Measurements from ENCODE around the gene APOL6. TPM values are rescaled to one million over a fixed set of nuclear protein-coding genes. Genes with fewer than 3 reads are reported as not detected.
"Not testable (repeated sequence)": the region's sequence is repeated elsewhere in the genome, so short reads cannot be mapped to it uniquely, and the experiment has no call there.

The APOL6 gene
- total and polyA plus RNA-seq, 9 donors = 0.86 to 2.6 (median 1.9) TPM

DNA sequence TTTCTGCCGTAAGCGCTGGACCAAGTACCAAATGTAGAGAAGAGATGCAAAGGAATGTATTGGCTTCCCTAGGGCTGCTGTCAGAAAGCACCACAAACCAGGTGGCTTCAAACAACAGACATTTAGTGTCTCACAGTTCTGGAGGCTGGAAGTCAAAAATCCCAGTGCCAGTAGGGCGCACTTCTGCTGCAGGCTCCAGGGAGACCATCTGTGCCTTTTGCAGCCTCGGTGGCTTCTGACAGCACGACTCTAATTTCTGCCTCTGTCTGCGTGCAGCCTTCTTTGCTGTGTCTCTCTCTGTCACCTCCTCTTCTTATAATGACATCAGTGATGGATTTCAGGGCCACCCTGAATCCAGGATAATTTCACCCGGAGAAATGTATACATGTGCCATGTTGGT lies 2.8 kb downstream of the APOL6 start:
- Histone ChIP-seq H3K36me3 (ENCODE audit: control insufficient read depth, insufficient read depth, low read length) (no peaks in the 10 kb centered on the region), H3K9me3 (replicated peaks; ENCODE audit: control insufficient read depth, low read depth, low read length) (peaks cover 4% of the 10 kb centered on the region), H3K27me3 (ENCODE audit: control insufficient read depth, insufficient read depth, low read length) (no peaks in the 10 kb centered on the region), H3K27ac (ENCODE audit: low read length) (no peak overlapping the region), H3K4me3 (ENCODE audit: low read length) (no peak overlapping the region), H3K4me1 (ENCODE audit: control insufficient read depth, insufficient read depth, low read length) (peaks cover 27% of the 10 kb centered on the region)
- DNase-seq = no peak
- 90% methylated on average over 7 of the region's 7 CpGs for WGBS (ENCODE audit: insufficient coverage)

DNA sequence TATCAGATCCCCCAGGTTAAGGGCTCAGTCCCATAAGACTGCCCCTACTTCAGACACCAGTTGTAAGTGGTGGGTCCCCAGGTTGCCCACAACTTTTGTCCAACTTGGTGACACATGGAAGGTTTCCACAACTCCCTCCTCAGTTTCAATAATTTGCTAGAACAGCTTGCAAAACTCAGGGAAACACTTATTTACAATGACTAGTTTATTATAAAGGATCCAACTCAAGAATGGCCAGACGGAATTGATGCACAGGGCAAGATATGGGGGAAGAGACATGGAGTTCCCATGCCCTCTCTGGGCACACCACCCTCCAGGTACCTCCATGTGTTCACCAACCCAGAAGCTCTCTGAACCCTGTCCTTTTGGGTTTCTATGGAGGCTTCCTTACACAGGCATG lies 5.6 kb downstream of the APOL6 start:
- no peaks in the 10 kb centered on the region for H3K27me3 ChIP-seq (ENCODE audit: control insufficient read depth, insufficient read depth, low read length)
- DNase-seq = no peak
- H3K9me3 ChIP-seq (replicated peaks; ENCODE audit: control insufficient read depth, low read depth, low read length) = peaks cover 4% of the 10 kb centered on the region
- H3K4me1 ChIP-seq (ENCODE audit: control insufficient read depth, insufficient read depth, low read length) = peaks cover 4% of the 10 kb centered on the region
- no peak overlapping the region for H3K27ac ChIP-seq (ENCODE audit: low read length)
- H3K4me3 ChIP-seq (ENCODE audit: low read length) = no peak overlapping the region
- WGBS (ENCODE audit: insufficient coverage) = no CpG with 5 or more reads among the region's 1 CpG
- peaks cover 13% of the 10 kb centered on the region for H3K36me3 ChIP-seq (ENCODE audit: control insufficient read depth, insufficient read depth, low read length)

DNA sequence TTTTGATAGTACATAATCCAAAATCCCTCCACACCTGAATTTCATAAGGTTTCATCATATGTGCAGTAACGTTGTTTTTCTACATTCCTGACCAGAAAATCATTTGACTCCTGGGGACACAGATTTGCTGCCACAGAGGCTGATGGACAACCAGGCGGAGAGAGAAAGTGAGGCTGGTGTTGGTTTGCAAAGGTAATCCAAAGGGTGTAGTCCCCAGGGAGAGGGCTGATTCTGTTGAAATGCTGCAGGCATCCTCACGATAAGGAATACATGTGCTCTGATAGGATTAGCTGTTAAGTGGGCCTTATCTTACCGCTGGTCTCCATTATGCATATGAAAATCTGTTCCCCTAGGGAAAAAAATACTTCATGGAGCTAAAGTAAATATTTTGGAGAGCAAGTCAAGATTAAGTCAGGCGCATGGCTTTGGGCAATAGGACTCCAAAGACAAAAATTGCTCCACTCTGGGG lies 8.1 kb downstream of the APOL6 start:
- H3K4me1 ChIP-seq (ENCODE audit: control insufficient read depth, insufficient read depth, low read length) = no peaks in the 10 kb centered on the region
- 80% methylated on average over 1 of the region's 5 CpGs for WGBS (ENCODE audit: insufficient coverage)
- no peak for DNase-seq
- no peaks in the 10 kb centered on the region for H3K27me3 ChIP-seq (ENCODE audit: control insufficient read depth, insufficient read depth, low read length)
- H3K36me3 ChIP-seq (ENCODE audit: control insufficient read depth, insufficient read depth, low read length) = peaks cover 26% of the 10 kb centered on the region
- no peak overlapping the region for H3K4me3 ChIP-seq (ENCODE audit: low read length)
- H3K27ac ChIP-seq (ENCODE audit: low read length) = no peak overlapping the region
- H3K9me3 ChIP-seq (replicated peaks; ENCODE audit: control insufficient read depth, low read depth, low read length) = no peaks in the 10 kb centered on the region

DNA sequence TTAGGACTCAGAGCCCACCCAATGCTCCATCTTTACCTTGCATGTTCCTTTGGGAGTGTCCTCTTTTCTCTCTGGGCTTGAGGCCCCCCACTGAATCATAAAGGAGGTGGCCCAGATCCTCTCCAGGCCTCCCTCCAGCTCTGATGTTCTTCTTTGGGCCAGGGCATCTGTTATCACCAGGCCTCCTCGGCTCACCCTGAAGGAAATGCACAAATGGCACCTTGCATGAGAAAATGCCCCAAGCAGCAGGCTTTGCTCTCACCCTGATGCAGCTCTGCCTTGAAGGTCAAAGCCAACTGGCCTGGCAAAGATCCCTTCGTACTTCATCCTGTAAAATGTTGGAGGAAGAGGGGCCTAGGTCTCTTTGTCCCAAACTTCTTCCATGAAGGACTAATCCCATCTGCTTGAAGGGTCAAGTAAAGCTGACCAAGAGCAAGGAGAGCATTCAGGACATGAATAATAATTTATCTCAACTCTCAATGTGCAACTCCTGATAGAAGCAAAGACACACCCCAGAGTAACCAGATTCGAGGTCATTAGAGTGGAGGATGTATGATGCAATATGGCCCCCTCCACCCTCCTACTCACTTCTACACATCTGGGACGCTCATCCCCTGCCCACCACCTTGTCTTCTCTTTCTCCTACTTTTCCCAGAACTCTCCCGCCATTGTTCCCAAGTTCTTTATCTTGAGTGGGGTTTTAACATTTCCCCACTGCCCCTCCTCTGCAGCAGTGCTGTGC lies 9.5 kb downstream of the APOL6 start:
- H3K27me3 ChIP-seq (ENCODE audit: control insufficient read depth, insufficient read depth, low read length) = no peaks in the 10 kb centered on the region
- H3K9me3 ChIP-seq (replicated peaks; ENCODE audit: control insufficient read depth, low read depth, low read length) = no peaks in the 10 kb centered on the region
- WGBS (ENCODE audit: insufficient coverage) = 89% methylated on average over 2 of the region's 5 CpGs
- no peak overlapping the region for H3K27ac ChIP-seq (ENCODE audit: low read length)
- H3K4me3 ChIP-seq (ENCODE audit: low read length) = no peak overlapping the region
- peaks cover 29% of the 10 kb centered on the region for H3K36me3 ChIP-seq (ENCODE audit: control insufficient read depth, insufficient read depth, low read length)
- H3K4me1 ChIP-seq (ENCODE audit: control insufficient read depth, insufficient read depth, low read length) = no peaks in the 10 kb centered on the region
- no peak for DNase-seq

DNA sequence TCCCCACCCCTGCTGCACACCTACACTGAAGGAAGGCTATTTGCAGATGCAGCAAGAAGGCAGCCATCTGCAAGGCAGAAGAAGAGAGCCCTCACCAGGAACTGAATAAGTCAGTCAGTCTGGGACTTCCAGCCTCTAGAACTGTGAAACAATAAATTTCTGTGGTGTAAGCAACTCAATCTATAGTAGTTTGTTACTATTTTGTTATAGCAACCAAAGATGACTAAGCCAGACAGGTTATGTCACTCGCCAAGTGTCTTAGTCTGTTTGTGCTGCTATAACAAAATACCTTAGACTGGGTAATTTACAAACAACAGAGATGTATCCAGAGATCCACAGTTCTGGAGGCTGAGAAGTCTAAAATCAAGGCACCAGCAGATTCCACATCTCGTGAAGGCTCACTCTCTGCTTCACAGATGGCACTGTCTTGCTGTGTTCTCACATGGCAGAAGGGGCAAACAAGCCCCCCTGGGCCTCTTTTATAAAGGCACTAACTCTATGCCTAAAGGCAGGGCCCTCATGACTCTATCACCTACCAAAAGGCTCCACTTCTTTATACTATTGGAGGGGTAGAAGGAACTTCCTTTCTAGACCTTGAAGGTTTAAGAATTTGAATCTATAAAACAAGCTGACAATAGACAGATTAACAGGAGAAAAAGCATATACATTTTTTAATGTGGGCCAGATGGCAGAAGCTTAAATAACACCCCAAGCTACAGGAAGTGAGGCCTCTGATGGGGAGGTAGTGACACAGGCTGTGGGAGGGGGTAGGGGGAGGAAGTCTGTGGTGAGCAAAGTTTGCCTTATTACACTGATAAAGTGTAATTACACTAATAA lies 12.3 kb downstream of the APOL6 start:
- 67% methylated on average over 1 of the region's 2 CpGs for WGBS (ENCODE audit: insufficient coverage)
- peaks cover 29% of the 10 kb centered on the region for H3K36me3 ChIP-seq (ENCODE audit: control insufficient read depth, insufficient read depth, low read length)
- DNase-seq = no peak
- H3K27me3 ChIP-seq (ENCODE audit: control insufficient read depth, insufficient read depth, low read length) = no peaks in the 10 kb centered on the region
- H3K4me1 ChIP-seq (ENCODE audit: control insufficient read depth, insufficient read depth, low read length) = no peaks in the 10 kb centered on the region
- H3K4me3 ChIP-seq (ENCODE audit: low read length) = no peak overlapping the region
- no peak overlapping the region for H3K27ac ChIP-seq (ENCODE audit: low read length)
- H3K9me3 ChIP-seq (replicated peaks; ENCODE audit: control insufficient read depth, low read depth, low read length) = peaks cover 5% of the 10 kb centered on the region

DNA sequence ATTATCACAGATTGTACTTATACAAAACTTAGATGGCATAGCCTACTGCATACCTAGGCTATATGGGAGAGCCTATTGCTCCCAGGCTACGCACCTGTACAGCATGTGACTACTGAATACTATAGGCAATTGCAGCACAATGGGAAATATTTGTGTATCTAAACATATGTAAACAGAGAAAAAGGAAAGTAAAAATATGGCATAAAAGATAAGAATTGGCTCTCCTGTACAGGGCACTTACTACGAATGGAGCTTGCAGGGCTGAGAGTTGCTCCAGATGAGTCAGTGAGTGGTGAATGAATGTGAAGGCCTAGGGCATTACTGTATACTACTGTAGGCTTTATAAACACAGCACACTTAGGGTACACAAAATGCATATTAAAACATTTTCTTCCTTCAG lies 13.2 kb downstream of the APOL6 start:
- WGBS (ENCODE audit: insufficient coverage) = no CpG with 5 or more reads among the region's 2 CpGs
- H3K36me3 ChIP-seq (ENCODE audit: control insufficient read depth, insufficient read depth, low read length) = peaks cover 29% of the 10 kb centered on the region

DNA sequence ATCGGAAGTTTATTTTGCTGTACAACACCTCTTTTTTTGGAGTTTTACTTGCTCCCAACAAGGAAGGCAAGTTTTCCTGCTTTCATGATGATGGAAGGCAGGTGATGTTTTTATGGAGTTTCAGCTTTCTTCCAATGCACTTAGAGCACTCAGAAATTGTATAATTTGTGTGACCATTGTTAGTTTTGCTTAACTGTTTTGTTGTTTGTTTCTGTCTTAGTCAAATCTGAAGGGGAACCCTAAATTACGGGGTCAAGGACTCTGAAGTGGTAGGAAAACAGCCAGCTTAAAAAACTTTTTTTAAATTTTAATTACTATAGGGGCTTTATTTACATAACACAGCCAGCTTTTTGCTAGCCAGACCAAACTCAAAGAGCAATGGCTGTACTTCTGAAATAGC lies 14.7 kb downstream of the APOL6 start:
- Histone ChIP-seq H3K4me3 (ENCODE audit: low read length) (no peak overlapping the region), H3K27ac (ENCODE audit: low read length) (no peak overlapping the region), H3K4me1 (ENCODE audit: control insufficient read depth, insufficient read depth, low read length) (no peaks in the 10 kb centered on the region), H3K9me3 (replicated peaks; ENCODE audit: control insufficient read depth, low read depth, low read length) (peaks cover 11% of the 10 kb centered on the region), H3K36me3 (ENCODE audit: control insufficient read depth, insufficient read depth, low read length) (peaks cover 21% of the 10 kb centered on the region), H3K27me3 (ENCODE audit: control insufficient read depth, insufficient read depth, low read length) (no peaks in the 10 kb centered on the region)
- WGBS (ENCODE audit: insufficient coverage) = no CpG with 5 or more reads among the region's 2 CpGs
- DNase-seq = no peak

More for the DNA sequence above, 13.2 kb downstream of the APOL6 start:
- H3K4me3 ChIP-seq (ENCODE audit: low read length) = no peak overlapping the region
- peaks cover 11% of the 10 kb centered on the region for H3K9me3 ChIP-seq (replicated peaks; ENCODE audit: control insufficient read depth, low read depth, low read length)
- H3K27ac ChIP-seq (ENCODE audit: low read length) = no peak overlapping the region
- H3K4me1 ChIP-seq (ENCODE audit: control insufficient read depth, insufficient read depth, low read length) = no peaks in the 10 kb centered on the region
- DNase-seq = no peak
- no peaks in the 10 kb centered on the region for H3K27me3 ChIP-seq (ENCODE audit: control insufficient read depth, insufficient read depth, low read length)

DNA sequence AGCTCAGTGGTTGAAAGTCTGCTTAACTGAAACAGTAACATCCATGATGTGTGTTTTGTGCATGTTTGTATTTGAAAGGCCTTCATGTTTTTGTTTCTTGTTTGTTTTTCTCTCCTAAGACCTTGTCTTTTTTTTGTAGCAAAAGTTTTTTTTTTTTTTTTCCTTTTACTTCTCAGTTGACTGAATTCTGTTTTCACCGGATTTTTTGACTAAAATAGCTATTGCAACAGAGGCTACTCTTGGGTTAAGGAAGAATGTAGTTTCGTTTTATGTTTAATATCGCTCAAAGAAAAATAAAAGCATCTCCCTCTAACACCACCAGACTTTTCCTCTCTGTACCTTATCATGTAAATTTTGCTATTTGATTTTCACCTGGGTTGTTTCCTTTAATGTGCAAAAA lies 15.1 kb downstream of the APOL6 start:
- H3K27ac ChIP-seq (ENCODE audit: low read length) = no peak overlapping the region
- no CpG with 5 or more reads among the region's 3 CpGs for WGBS (ENCODE audit: insufficient coverage)
- H3K36me3 ChIP-seq (ENCODE audit: control insufficient read depth, insufficient read depth, low read length) = peaks cover 19% of the 10 kb centered on the region
- peaks cover 11% of the 10 kb centered on the region for H3K9me3 ChIP-seq (replicated peaks; ENCODE audit: control insufficient read depth, low read depth, low read length)
- H3K4me3 ChIP-seq (ENCODE audit: low read length) = no peak overlapping the region
- DNase-seq = peak; percentile 23
- H3K27me3 ChIP-seq (ENCODE audit: control insufficient read depth, insufficient read depth, low read length) = no peaks in the 10 kb centered on the region
- H3K4me1 ChIP-seq (ENCODE audit: control insufficient read depth, insufficient read depth, low read length) = no peaks in the 10 kb centered on the region

DNA sequence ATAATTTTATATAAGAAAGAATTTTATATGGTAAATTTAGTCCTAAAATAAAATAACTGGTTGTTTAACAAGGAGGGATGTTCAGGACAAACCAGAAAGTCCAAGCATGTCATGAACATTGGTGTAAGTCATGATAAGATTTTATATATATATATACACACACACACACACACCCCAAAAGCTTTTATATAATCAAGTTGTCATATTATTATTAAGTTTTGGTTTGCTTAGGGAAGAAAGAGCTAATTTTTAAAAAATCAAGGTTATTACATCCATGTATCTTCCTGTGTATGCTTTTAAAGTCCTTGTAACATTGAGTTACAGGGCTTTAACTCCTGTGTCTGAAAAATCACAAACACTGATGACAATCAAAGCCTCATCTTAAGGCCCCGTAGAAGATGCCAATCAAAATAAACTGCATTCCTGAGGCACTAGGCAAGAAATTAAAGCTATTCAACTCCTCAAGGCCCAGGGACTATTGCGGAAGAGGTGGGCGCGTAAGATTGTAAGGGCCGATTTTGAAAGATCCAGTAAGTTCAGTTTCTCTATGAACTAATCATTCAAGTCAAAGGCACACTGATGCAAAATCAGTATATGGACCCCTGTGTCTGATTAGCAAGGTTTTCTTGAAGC lies 16.8 kb downstream of the APOL6 start:
- H3K27me3 ChIP-seq (ENCODE audit: control insufficient read depth, insufficient read depth, low read length) = no peaks in the 10 kb centered on the region
- no peak overlapping the region for H3K27ac ChIP-seq (ENCODE audit: low read length)
- H3K4me3 ChIP-seq (ENCODE audit: low read length) = no peak overlapping the region
- DNase-seq = no peak
- peaks cover 8% of the 10 kb centered on the region for H3K36me3 ChIP-seq (ENCODE audit: control insufficient read depth, insufficient read depth, low read length)
- peaks cover 11% of the 10 kb centered on the region for H3K9me3 ChIP-seq (replicated peaks; ENCODE audit: control insufficient read depth, low read depth, low read length)
- 94% methylated on average over 3 of the region's 5 CpGs for WGBS (ENCODE audit: insufficient coverage)
- H3K4me1 ChIP-seq (ENCODE audit: control insufficient read depth, insufficient read depth, low read length) = no peaks in the 10 kb centered on the region

DNA sequence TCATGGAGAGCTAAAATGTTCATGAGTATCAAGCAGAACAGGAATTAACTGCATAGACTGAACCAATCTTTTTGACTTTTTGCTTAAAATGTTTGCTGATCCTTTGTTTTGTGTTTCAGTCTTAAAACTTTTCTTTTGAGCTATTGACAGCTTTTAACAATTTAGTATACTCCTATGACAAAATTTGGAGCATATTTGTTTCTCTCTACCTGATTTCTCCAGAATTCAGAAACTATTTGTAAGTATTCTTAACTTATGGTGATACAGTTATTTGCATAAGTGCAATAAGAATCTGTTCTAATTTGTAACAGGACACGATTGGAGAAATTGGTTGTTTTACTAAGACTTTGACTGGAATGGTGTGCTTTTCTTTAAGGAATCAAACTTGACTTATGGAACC lies 18.5 kb downstream of the APOL6 start:
- 67% methylated on average over 1 of the region's 1 CpG for WGBS (ENCODE audit: insufficient coverage)
- H3K36me3 ChIP-seq (ENCODE audit: control insufficient read depth, insufficient read depth, low read length); DNase-seq; H3K27me3 ChIP-seq (ENCODE audit: control insufficient read depth, insufficient read depth, low read length); H3K27ac ChIP-seq (ENCODE audit: low read length); H3K4me3 ChIP-seq (ENCODE audit: low read length); H3K4me1 ChIP-seq (ENCODE audit: control insufficient read depth, insufficient read depth, low read length): not testable (repeated sequence)
- peaks cover 11% of the 10 kb centered on the region for H3K9me3 ChIP-seq (replicated peaks; ENCODE audit: control insufficient read depth, low read depth, low read length)

Data from muscle of leg (tissue), 11 donors.